ENCODE results near the gene APCDD1. TPM values are rescaled to one million over a fixed set of nuclear protein-coding genes. Genes with fewer than 3 reads are reported as not detected.
"Not testable (repeated sequence)": the region's sequence is repeated elsewhere in the genome, so short reads cannot be mapped to it uniquely, and the experiment has no call there.

Gene APCDD1
- total and polyA plus RNA-seq, 2 donors: 1.9 to 2.5 TPM

DNA sequence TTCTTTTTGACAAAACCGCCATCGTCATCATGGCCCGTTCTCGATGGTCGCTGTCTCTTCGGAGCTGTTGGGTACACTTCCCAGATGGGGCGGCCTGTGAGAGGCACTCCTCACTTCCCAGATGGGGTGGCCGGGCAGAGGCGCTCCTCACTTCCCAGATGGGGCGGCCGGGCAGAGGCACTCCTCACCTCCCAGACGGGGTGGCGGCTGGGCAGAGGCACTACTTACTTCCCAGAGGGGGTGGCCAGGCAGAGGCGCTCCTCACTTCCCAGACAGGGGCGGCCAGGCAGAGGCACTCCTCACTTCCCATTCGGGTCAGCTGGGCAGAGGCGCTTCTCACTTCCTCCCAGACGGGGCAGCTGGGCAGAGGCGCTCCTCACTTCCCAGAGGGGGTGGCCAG, 51.5 kb downstream of the APCDD1 start:
- not testable (repeated sequence) for H3K4me1 ChIP-seq (ENCODE audit: control insufficient read depth in 2 of 2, insufficient read depth in 2 of 2, low read length in 2 of 2); DNase-seq (ENCODE audit: low read depth in 6 of 9, low spot score in 9 of 9); H3K36me3 ChIP-seq (ENCODE audit: control insufficient read depth in 2 of 2, insufficient read depth in 2 of 2, low read length in 1 of 2); H3K27ac ChIP-seq (ENCODE audit: low read depth in 1 of 2, low read length in 1 of 2); H3K27me3 ChIP-seq (ENCODE audit: control insufficient read depth in 2 of 2, insufficient read depth in 1 of 2, low read length in 1 of 2); H3K4me3 ChIP-seq (ENCODE audit: low read length in 2 of 2)
- H3K9me3 ChIP-seq (ENCODE audit: control insufficient read depth in 2 of 2, insufficient read depth in 1 of 2, low read length in 1 of 2): peaks cover 0 to 26% of the 10 kb centered on the region in 2 donors
- 93% methylated on average over 19 of the region's 19 CpGs for WGBS

DNA sequence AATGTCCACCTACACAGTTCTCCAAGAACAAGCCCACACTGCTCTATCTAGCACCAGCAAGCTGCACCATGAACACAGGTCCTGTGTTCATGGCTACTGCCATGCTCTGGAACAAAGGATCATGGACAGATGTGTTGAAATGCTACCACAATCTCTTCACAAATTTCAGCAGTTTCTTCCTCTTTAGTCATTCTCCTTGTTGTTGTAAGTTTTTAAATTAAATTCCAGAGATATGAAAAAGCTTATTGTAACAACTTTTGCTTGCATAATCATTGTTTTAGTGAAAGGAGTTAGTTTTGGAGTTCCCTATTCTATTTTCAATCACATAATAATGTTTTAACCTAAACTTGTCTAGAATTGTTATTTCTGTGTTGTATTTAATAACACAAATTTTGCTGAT, 54.2 kb downstream of the APCDD1 start:
- H3K9me3 ChIP-seq (ENCODE audit: control insufficient read depth in 2 of 2, insufficient read depth in 1 of 2, low read length in 1 of 2): peaks cover 0 to 26% of the 10 kb centered on the region in 2 donors
- H3K27ac ChIP-seq (ENCODE audit: low read depth in 1 of 2, low read length in 1 of 2): no peak overlapping the region
- H3K27me3 ChIP-seq (ENCODE audit: control insufficient read depth in 2 of 2, insufficient read depth in 1 of 2, low read length in 1 of 2): no peaks in the 10 kb centered on the region
- no peaks in the 10 kb centered on the region for H3K36me3 ChIP-seq (ENCODE audit: control insufficient read depth in 2 of 2, insufficient read depth in 2 of 2, low read length in 1 of 2)
- H3K4me1 ChIP-seq (ENCODE audit: control insufficient read depth in 2 of 2, insufficient read depth in 2 of 2, low read length in 2 of 2): no peaks in the 10 kb centered on the region
- no peak overlapping the region for H3K4me3 ChIP-seq (ENCODE audit: low read length in 2 of 2)
- DNase-seq (ENCODE audit: low read depth in 6 of 9, low spot score in 9 of 9): no peak

DNA sequence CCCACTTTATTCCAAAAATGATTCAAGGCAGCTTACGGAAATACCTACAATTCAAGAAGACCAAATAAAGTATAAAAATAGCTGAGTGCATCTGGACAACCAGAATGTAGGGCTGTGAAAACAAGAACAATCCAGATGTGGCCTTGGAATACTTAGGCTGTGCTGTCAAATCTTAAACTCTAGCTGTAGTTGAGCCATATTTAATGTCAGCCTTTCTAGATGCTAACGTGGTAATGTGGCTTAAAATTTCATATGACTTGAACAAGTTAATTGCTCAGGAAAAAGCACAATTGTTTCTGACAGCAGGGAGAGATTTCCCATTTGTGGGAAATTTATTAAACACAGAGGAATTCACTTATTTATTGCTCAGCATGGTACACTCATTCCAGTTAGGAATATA, 56.8 kb downstream of the APCDD1 start:
- H3K36me3 ChIP-seq (ENCODE audit: control insufficient read depth in 2 of 2, insufficient read depth in 2 of 2, low read length in 1 of 2): no peaks in the 10 kb centered on the region
- no peak overlapping the region for H3K4me3 ChIP-seq (ENCODE audit: low read length in 2 of 2)
- H3K4me1 ChIP-seq (ENCODE audit: control insufficient read depth in 2 of 2, insufficient read depth in 2 of 2, low read length in 2 of 2): peaks cover 2 to 3% of the 10 kb centered on the region in 2 donors
- no peaks in the 10 kb centered on the region for H3K27me3 ChIP-seq (ENCODE audit: control insufficient read depth in 2 of 2, insufficient read depth in 1 of 2, low read length in 1 of 2)
- no peak overlapping the region for H3K27ac ChIP-seq (ENCODE audit: low read depth in 1 of 2, low read length in 1 of 2)
- peaks cover 0 to 17% of the 10 kb centered on the region in 2 donors for H3K9me3 ChIP-seq (ENCODE audit: control insufficient read depth in 2 of 2, insufficient read depth in 1 of 2, low read length in 1 of 2)
- 98% methylated on average over 2 of the region's 2 CpGs for WGBS
- DNase-seq (ENCODE audit: low read depth in 6 of 9, low spot score in 9 of 9): no peak

DNA sequence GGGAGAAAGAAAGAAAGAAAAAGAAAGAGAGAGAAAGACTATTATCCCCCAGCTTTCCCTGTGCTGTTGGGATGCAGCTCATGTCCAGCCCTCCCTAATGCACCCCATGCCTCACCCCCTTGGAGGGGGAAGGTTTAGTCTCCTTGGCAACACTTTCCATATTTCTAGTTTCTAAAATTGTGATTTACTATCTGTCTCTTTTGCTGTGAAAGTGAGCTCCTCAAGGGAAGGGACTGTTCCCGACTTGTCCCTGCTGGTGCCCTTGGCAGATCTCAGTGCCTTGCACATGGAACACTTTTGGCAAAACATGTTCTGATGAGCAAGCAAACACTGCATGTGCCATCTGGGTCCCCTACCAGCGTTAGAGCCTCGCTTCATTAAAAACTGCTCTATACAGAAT, 59.6 kb downstream of the APCDD1 start:
- Histone ChIP-seq H3K9me3 (ENCODE audit: control insufficient read depth in 2 of 2, insufficient read depth in 1 of 2, low read length in 1 of 2) (peaks cover 0 to 4% of the 10 kb centered on the region in 2 donors), H3K4me3 (ENCODE audit: low read length in 2 of 2) (no peak overlapping the region), H3K4me1 (ENCODE audit: control insufficient read depth in 2 of 2, insufficient read depth in 2 of 2, low read length in 2 of 2) (peaks cover 2 to 10% of the 10 kb centered on the region in 2 donors), H3K27me3 (ENCODE audit: control insufficient read depth in 2 of 2, insufficient read depth in 1 of 2, low read length in 1 of 2) (no peaks in the 10 kb centered on the region), H3K36me3 (ENCODE audit: control insufficient read depth in 2 of 2, insufficient read depth in 2 of 2, low read length in 1 of 2) (no peaks in the 10 kb centered on the region), H3K27ac (ENCODE audit: low read depth in 1 of 2, low read length in 1 of 2) (no peak overlapping the region)
- no peak for DNase-seq (ENCODE audit: low read depth in 6 of 9, low spot score in 9 of 9)
- 90% methylated on average over 3 of the region's 3 CpGs for WGBS

DNA sequence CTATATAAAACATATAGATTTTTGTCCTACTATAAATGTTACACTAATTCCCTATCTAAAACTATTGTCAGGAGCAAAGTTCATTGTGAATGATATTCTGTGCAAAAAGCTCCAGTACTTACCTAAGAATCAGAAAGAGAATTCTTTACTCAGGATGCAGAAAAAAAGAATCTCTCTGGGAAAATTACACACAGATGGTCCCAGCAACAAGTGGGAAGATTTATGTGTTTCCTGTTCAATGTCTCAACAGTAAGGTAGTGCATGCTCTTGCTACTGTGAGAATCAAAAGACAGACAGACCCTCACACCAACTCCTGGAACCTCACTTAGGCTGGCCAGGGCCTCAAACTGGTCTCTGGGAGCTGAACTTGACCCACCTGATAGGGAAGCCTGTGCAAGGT, 60.2 kb downstream of the APCDD1 start:
- Histone ChIP-seq H3K4me3 (ENCODE audit: low read length in 2 of 2) (no peak overlapping the region), H3K27me3 (ENCODE audit: control insufficient read depth in 2 of 2, insufficient read depth in 1 of 2, low read length in 1 of 2) (no peaks in the 10 kb centered on the region), H3K9me3 (ENCODE audit: control insufficient read depth in 2 of 2, insufficient read depth in 1 of 2, low read length in 1 of 2) (peaks cover 0 to 4% of the 10 kb centered on the region in 2 donors), H3K36me3 (ENCODE audit: control insufficient read depth in 2 of 2, insufficient read depth in 2 of 2, low read length in 1 of 2) (no peaks in the 10 kb centered on the region), H3K4me1 (ENCODE audit: control insufficient read depth in 2 of 2, insufficient read depth in 2 of 2, low read length in 2 of 2) (peaks cover 2 to 13% of the 10 kb centered on the region in 2 donors), H3K27ac (ENCODE audit: low read depth in 1 of 2, low read length in 1 of 2) (no peak overlapping the region)
- DNase-seq (ENCODE audit: low read depth in 6 of 9, low spot score in 9 of 9): no peak

DNA sequence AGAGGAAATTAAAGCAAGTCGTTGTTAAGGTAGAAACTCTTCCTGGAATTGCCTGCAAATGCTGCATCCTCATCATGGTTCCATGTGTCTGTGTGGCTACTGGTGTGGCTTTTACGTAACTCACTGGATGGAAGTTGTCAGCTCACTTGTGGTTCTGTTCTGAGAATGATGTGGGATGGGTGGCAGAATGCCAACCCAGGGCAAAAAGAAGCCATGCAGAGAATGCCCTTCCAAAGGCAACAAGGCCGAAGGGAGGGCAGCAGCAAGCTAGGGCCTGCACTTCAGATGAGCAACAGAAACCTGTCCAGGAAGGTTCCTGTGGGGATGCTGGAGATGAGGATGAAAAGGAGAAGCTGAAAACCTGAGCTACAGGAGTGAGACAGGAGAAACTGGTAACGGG, 61.0 kb downstream of the APCDD1 start:
- no peak overlapping the region for H3K4me3 ChIP-seq (ENCODE audit: low read length in 2 of 2)
- peaks cover 0 to 4% of the 10 kb centered on the region in 2 donors for H3K9me3 ChIP-seq (ENCODE audit: control insufficient read depth in 2 of 2, insufficient read depth in 1 of 2, low read length in 1 of 2)
- no peak for DNase-seq (ENCODE audit: low read depth in 6 of 9, low spot score in 9 of 9)
- no peak overlapping the region for H3K27ac ChIP-seq (ENCODE audit: low read depth in 1 of 2, low read length in 1 of 2)
- no peaks in the 10 kb centered on the region for H3K36me3 ChIP-seq (ENCODE audit: control insufficient read depth in 2 of 2, insufficient read depth in 2 of 2, low read length in 1 of 2)
- H3K27me3 ChIP-seq (ENCODE audit: control insufficient read depth in 2 of 2, insufficient read depth in 1 of 2, low read length in 1 of 2): no peaks in the 10 kb centered on the region
- peaks cover 2 to 13% of the 10 kb centered on the region in 2 donors for H3K4me1 ChIP-seq (ENCODE audit: control insufficient read depth in 2 of 2, insufficient read depth in 2 of 2, low read length in 2 of 2)
- 62% methylated on average over 4 of the region's 4 CpGs for WGBS

DNA sequence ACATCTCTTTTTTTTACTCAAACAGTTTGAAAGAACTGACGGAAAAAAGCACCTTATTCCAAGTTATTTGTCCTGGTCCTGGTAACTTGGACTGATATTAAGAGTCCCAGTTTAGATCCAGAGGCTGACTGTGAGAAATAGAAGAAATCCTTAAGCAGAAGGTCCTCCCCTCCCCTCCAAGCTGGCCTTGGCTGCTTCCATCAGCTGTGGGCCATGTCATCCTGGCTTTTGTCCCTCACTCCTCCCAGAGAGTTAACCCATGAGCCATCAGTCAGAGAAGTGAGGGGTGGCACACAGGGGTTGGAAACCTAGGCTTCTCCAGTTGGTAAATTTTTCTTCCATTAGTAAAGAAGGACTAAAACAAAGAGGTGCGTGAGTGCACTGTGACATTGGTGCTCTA, 61.6 kb downstream of the APCDD1 start:
- no peak for DNase-seq (ENCODE audit: low read depth in 6 of 9, low spot score in 9 of 9)
- Histone ChIP-seq H3K36me3 (ENCODE audit: control insufficient read depth in 2 of 2, insufficient read depth in 2 of 2, low read length in 1 of 2) (no peaks in the 10 kb centered on the region), H3K4me1 (ENCODE audit: control insufficient read depth in 2 of 2, insufficient read depth in 2 of 2, low read length in 2 of 2) (peaks cover 2 to 13% of the 10 kb centered on the region in 2 donors), H3K27ac (ENCODE audit: low read depth in 1 of 2, low read length in 1 of 2) (no peak overlapping the region), H3K9me3 (ENCODE audit: control insufficient read depth in 2 of 2, insufficient read depth in 1 of 2, low read length in 1 of 2) (peaks cover 0 to 4% of the 10 kb centered on the region in 2 donors), H3K27me3 (ENCODE audit: control insufficient read depth in 2 of 2, insufficient read depth in 1 of 2, low read length in 1 of 2) (no peaks in the 10 kb centered on the region), H3K4me3 (ENCODE audit: low read length in 2 of 2) (no peak overlapping the region)
- 98% methylated on average over 2 of the region's 2 CpGs for WGBS

DNA sequence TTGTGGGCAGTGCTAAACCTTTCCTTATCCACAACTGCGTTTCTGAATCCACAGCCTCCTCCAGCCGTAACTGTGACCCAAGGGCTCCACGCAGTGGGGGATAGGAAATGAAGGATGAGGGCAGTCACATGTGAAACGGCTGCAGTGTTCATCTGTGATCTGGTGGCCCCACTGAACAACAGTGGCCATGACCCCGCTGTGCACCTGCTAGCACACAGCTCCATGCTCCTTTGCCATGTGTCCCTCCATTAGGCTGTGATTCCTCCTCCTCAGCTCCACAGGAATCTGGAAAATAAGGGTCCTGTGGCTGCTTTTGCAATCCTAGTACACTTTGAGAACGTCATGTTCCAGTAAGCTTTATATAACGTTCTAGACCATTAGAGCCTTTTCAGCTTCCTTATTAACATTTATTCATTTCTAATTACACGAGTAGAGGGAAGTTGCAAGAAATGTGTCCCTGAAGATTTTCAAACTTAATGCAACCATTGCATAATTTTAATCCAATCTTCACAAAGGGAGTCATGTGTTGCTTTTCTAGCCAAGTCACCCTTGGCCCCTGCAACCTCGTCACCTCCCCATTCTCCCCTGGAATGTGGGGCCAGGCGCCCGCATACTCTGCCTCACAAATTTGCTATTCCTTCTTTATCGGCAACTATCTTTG, 64.3 kb downstream of the APCDD1 start:
- Histone ChIP-seq H3K27me3 (ENCODE audit: control insufficient read depth in 2 of 2, insufficient read depth in 1 of 2, low read length in 1 of 2) (no peaks in the 10 kb centered on the region), H3K4me1 (ENCODE audit: control insufficient read depth in 2 of 2, insufficient read depth in 2 of 2, low read length in 2 of 2) (peaks cover 2 to 13% of the 10 kb centered on the region in 2 donors), H3K4me3 (ENCODE audit: low read length in 2 of 2) (no peak overlapping the region), H3K9me3 (ENCODE audit: control insufficient read depth in 2 of 2, insufficient read depth in 1 of 2, low read length in 1 of 2) (peaks cover 0 to 4% of the 10 kb centered on the region in 2 donors), H3K27ac (ENCODE audit: low read depth in 1 of 2, low read length in 1 of 2) (no peak overlapping the region), H3K36me3 (ENCODE audit: control insufficient read depth in 2 of 2, insufficient read depth in 2 of 2, low read length in 1 of 2) (no peaks in the 10 kb centered on the region)
- WGBS: 67% methylated on average over 12 of the region's 12 CpGs
- peak in 4 of 9 donors; percentile 25 to 69 (median 35) for DNase-seq (ENCODE audit: low read depth in 6 of 9, low spot score in 9 of 9)

DNA sequence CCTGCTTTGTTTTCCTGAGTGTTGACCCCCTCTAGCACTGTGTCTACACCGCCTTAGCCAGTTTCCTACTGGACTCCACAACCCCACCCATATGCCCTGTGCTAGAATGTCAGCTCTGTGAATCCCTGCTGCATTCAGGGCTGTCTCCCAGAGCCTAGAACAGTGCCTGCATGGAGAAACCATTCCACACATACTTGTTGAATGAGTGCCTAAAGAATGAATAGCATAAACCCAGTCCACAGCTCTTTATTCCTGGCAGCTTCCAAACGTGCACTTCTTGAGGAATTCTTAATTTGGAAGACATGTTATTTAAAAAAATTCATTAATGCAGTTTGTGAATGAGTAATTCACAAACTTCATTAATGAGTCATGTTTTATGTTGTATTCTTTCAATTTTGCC, 64.9 kb downstream of the APCDD1 start:
- Histone ChIP-seq H3K36me3 (ENCODE audit: control insufficient read depth in 2 of 2, insufficient read depth in 2 of 2, low read length in 1 of 2) (no peaks in the 10 kb centered on the region), H3K27ac (ENCODE audit: low read depth in 1 of 2, low read length in 1 of 2) (no peak overlapping the region), H3K4me1 (ENCODE audit: control insufficient read depth in 2 of 2, insufficient read depth in 2 of 2, low read length in 2 of 2) (peaks cover 2 to 13% of the 10 kb centered on the region in 2 donors), H3K9me3 (ENCODE audit: control insufficient read depth in 2 of 2, insufficient read depth in 1 of 2, low read length in 1 of 2) (peaks cover 0 to 4% of the 10 kb centered on the region in 2 donors), H3K27me3 (ENCODE audit: control insufficient read depth in 2 of 2, insufficient read depth in 1 of 2, low read length in 1 of 2) (no peaks in the 10 kb centered on the region), H3K4me3 (ENCODE audit: low read length in 2 of 2) (no peak overlapping the region)
- DNase-seq (ENCODE audit: low read depth in 6 of 9, low spot score in 9 of 9): no peak
- 88% methylated on average over 2 of the region's 2 CpGs for WGBS
